ENCODE results near the gene EXOC6B. TPM values are rescaled to one million over a fixed set of nuclear protein-coding genes. Genes with fewer than 3 reads are reported as not detected.
A peak's percentile ranks its signal among the peaks of the same experiment; 100 is the strongest.

EXOC6B gene
- total RNA-seq, 2 donors from 2014 or later, result 16.6 to 36.6 TPM

- Histone ChIP-seq H3K27me3 (replicated peaks; ENCODE audit: insufficient read depth) (no peaks in the 10 kb centered on the region), H3K36me3 (no peaks in the 10 kb centered on the region), H3K4me3 (no peak overlapping the region), H3K27ac (no peak overlapping the region), H3K9me3 (no peaks in the 10 kb centered on the region), H3K4me1 (replicated peaks) (no peaks in the 10 kb centered on the region)
- no peak for TF ChIP-seq POLR2AphosphoS5 (IDR thresholded peaks at IDR 0.05)
- TF ChIP-seq POLR2A (IDR thresholded peaks at IDR 0.05), result no peak
- TF ChIP-seq, protein P1, sequence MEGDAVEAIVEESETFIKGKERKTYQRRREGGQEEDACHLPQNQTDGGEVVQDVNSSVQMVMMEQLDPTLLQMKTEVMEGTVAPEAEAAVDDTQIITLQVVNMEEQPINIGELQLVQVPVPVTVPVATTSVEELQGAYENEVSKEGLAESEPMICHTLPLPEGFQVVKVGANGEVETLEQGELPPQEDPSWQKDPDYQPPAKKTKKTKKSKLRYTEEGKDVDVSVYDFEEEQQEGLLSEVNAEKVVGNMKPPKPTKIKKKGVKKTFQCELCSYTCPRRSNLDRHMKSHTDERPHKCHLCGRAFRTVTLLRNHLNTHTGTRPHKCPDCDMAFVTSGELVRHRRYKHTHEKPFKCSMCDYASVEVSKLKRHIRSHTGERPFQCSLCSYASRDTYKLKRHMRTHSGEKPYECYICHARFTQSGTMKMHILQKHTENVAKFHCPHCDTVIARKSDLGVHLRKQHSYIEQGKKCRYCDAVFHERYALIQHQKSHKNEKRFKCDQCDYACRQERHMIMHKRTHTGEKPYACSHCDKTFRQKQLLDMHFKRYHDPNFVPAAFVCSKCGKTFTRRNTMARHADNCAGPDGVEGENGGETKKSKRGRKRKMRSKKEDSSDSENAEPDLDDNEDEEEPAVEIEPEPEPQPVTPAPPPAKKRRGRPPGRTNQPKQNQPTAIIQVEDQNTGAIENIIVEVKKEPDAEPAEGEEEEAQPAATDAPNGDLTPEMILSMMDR (IDR thresholded peaks at IDR 0.05), result no peak
- intact Hi-C loops (cut with DNase I), result no loop called here
- no peak for DNase-seq (ENCODE audit: low spot score)
- WGBS, result 48% methylated on average over 3 of the region's 3 CpGs
These were observed 103.3 kb downstream of the EXOC6B start for GRCh38 chr2:72722492-72723070.

DNA sequence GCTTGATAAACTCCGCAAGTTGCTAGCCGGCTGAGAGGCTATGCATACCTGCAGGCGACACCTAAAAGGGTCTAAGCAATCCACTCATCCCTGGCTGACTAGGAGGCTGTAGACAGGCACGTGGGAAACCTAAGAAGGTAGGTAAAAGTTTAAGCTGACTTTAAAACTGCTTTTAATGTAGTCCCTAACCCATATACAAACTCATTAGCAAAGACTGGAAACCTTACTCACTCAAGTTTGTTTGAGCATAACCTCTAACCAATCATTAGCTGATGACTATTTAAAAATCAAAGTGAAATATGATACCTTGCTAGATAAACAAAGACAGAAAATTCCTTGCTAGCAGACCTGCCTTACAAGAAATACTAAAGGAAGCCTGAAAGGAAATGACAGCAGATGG lies 106.4 kb downstream of the EXOC6B start:
- intact Hi-C loops (cut with DNase I), result no loop called here
- H3K27me3 ChIP-seq (replicated peaks; ENCODE audit: insufficient read depth), result no peaks in the 10 kb centered on the region
- 65% methylated on average over 4 of the region's 4 CpGs for WGBS

GRCh38 chr2:72718876-72719275 lies 107.0 kb downstream of the EXOC6B start:
- no peak overlapping the region for H3K27ac ChIP-seq
- H3K36me3 ChIP-seq, result no peaks in the 10 kb centered on the region
- DNase-seq (ENCODE audit: low spot score), result no peak
- no peak for TF ChIP-seq POLR2A (IDR thresholded peaks at IDR 0.05)
- TF ChIP-seq, protein P1 (IDR thresholded peaks at IDR 0.05), result no peak
- TF ChIP-seq POLR2AphosphoS5 (IDR thresholded peaks at IDR 0.05), result no peak
- intact Hi-C loops (cut with DNase I), result no loop called here
- H3K9me3 ChIP-seq, result no peaks in the 10 kb centered on the region
- no peaks in the 10 kb centered on the region for H3K4me1 ChIP-seq (replicated peaks)
- no peak overlapping the region for H3K4me3 ChIP-seq
- H3K27me3 ChIP-seq (replicated peaks; ENCODE audit: insufficient read depth), result no peaks in the 10 kb centered on the region

More for the DNA sequence above, 106.4 kb downstream of the EXOC6B start:
- Histone ChIP-seq H3K9me3 (no peaks in the 10 kb centered on the region), H3K27ac (no peak overlapping the region), H3K36me3 (no peaks in the 10 kb centered on the region), H3K4me1 (replicated peaks) (no peaks in the 10 kb centered on the region), H3K4me3 (no peak overlapping the region)
- TF ChIP-seq POLR2A (IDR thresholded peaks at IDR 0.05) (no peak), POLR2AphosphoS5 (IDR thresholded peaks at IDR 0.05) (peak; percentile 21)
- TF ChIP-seq, protein P1 (IDR thresholded peaks at IDR 0.05), result no peak
- DNase-seq (ENCODE audit: low spot score), result no peak

- no peak overlapping the region for H3K4me3 ChIP-seq
These were observed 109.2 kb downstream of the EXOC6B start for GRCh38 chr2:72716601-72717000.

GRCh38 chr2:72713857-72714256 lies 112.0 kb downstream of the EXOC6B start:
- intact Hi-C loops (cut with DNase I), result no loop called here
- H3K27me3 ChIP-seq (replicated peaks; ENCODE audit: insufficient read depth), result no peaks in the 10 kb centered on the region
- H3K27ac ChIP-seq, result no peak overlapping the region
- DNase-seq (ENCODE audit: low spot score), result no peak
- no peak overlapping the region for H3K4me3 ChIP-seq
- H3K9me3 ChIP-seq, result no peaks in the 10 kb centered on the region
- H3K4me1 ChIP-seq (replicated peaks), result no peaks in the 10 kb centered on the region
- H3K36me3 ChIP-seq, result no peaks in the 10 kb centered on the region
- TF ChIP-seq POLR2A (IDR thresholded peaks at IDR 0.05) (no peak), POLR2AphosphoS5 (IDR thresholded peaks at IDR 0.05) (no peak)
- TF ChIP-seq, protein P1 (IDR thresholded peaks at IDR 0.05), result no peak

More at GRCh38 chr2:72716601-72717000, 109.2 kb downstream of the EXOC6B start:
- Histone ChIP-seq H3K9me3 (no peaks in the 10 kb centered on the region), H3K36me3 (no peaks in the 10 kb centered on the region), H3K27ac (no peak overlapping the region), H3K27me3 (replicated peaks; ENCODE audit: insufficient read depth) (no peaks in the 10 kb centered on the region), H3K4me1 (replicated peaks) (no peaks in the 10 kb centered on the region)
- no peak for DNase-seq (ENCODE audit: low spot score)
- TF ChIP-seq POLR2A (IDR thresholded peaks at IDR 0.05), result no peak
- TF ChIP-seq, protein P1 (IDR thresholded peaks at IDR 0.05), result no peak
- no peak for TF ChIP-seq POLR2AphosphoS5 (IDR thresholded peaks at IDR 0.05)
- intact Hi-C loops (cut with DNase I), result no loop called here
- WGBS, result 87% methylated on average over 2 of the region's 2 CpGs

All from prostate gland (tissue), 2 donors.